WTC11 (cell line): ENCODE measurements around the gene KRTAP5-1. TPM values are rescaled to one million over a fixed set of nuclear protein-coding genes. Genes with fewer than 3 reads are reported as not detected.

Source experiments
- ATAC-seq: fragments of 200-7000 bp; cut with Tn5 transposase; 2 replicates; pipeline ENCODE4 v1.10.0; 2021; ENCODE audit warnings: mild to moderate bottlenecking, moderate library complexity
- CTCF ChIA-PET: fragments of 300-600 bp; sonication (Branson Sonifier 250); formaldehyde crosslinking; loops from one replicate; lab custom pipeline; 2021; ENCODE audit warnings: antibody characterized with exemption; lab: Charles Lee
- POLR2A ChIA-PET: fragments of 350-600 bp; sonication (Branson Sonifier 250); formaldehyde crosslinking; loops from one replicate; lab custom pipeline; 2021; ENCODE audit warnings: antibody characterized with exemption; lab: Charles Lee
- DNase-seq: peaks from one replicate; pipeline ENCODE4 v3.0.0; 2021; ENCODE audit warnings: low spot score
- H3K27ac Mint-ChIP-seq: 2 replicates; pipeline ENCODE4 v1.8.0; 2021; ENCODE audit warnings: mixed read lengths
- H3K27me3 Mint-ChIP-seq: 2 replicates; pipeline ENCODE4 v1.8.0; 2021; ENCODE audit warnings: low read depth, mild to moderate bottlenecking, moderate library complexity, mixed read lengths
- H3K36me3 Mint-ChIP-seq: 2 replicates; pipeline ENCODE4 v1.8.0; 2021; ENCODE audit warnings: mixed read lengths
- H3K4me1 Mint-ChIP-seq: 2 replicates; pipeline ENCODE4 v1.8.0; 2022; ENCODE audit warnings: mixed read lengths
- H3K4me3 Mint-ChIP-seq: 2 replicates; pipeline ENCODE4 v1.8.0; 2021; ENCODE audit warnings: mild to moderate bottlenecking, moderate library complexity, mixed read lengths
- H3K9me3 Mint-ChIP-seq: 2 replicates; pipeline ENCODE4 v1.8.0; 2021; ENCODE audit warnings: mixed read lengths
- CREM ChIP-seq: sonication (generic); formaldehyde crosslinking; IDR thresholded peaks from 2 replicates; pipeline ENCODE4 v1.8.1; 2022; ENCODE audit warnings: mild to moderate bottlenecking, missing genetic modification reagents, moderate library complexity
- ESRRA ChIP-seq: sonication (generic); formaldehyde crosslinking; IDR thresholded peaks from 2 replicates; pipeline ENCODE4 v1.8.1; 2022; ENCODE audit warnings: mild to moderate bottlenecking, missing genetic modification reagents, borderline replicate concordance
- ETV6 ChIP-seq: sonication (generic); formaldehyde crosslinking; IDR thresholded peaks from 2 replicates; pipeline ENCODE4 v1.8.1; 2022; ENCODE audit warnings: mild to moderate bottlenecking, missing genetic modification reagents
- HMGA2 ChIP-seq: fragments of 250-450 bp; sonication (Bioruptor Pico); IDR thresholded peaks from 2 replicates; pipeline ENCODE4 v1.4.0; 2021; ENCODE audit warnings: mild to moderate bottlenecking, moderate library complexity
- IRF2 ChIP-seq: sonication (generic); formaldehyde crosslinking; IDR thresholded peaks from 2 replicates; pipeline ENCODE4 v1.8.0; 2022; ENCODE audit warnings: low read depth, missing genetic modification reagents, borderline replicate concordance
- NFYB ChIP-seq: sonication (generic); formaldehyde crosslinking; conservative IDR thresholded peaks from 2 replicates; pipeline ENCODE4 v1.8.0; 2022; ENCODE audit warnings: low read depth, missing genetic modification reagents
- NR2C2 ChIP-seq: sonication (generic); formaldehyde crosslinking; IDR thresholded peaks from 2 replicates; pipeline ENCODE4 v1.8.0; 2022; ENCODE audit warnings: mild to moderate bottlenecking, missing genetic modification reagents
- RELA ChIP-seq: sonication (generic); formaldehyde crosslinking; IDR thresholded peaks from 2 replicates; pipeline ENCODE4 v1.8.1; 2022; ENCODE audit warnings: missing genetic modification reagents, mild to moderate bottlenecking, borderline replicate concordance
- SOX15 ChIP-seq: fragments of 250-450 bp; sonication (Bioruptor Pico); IDR thresholded peaks from 2 replicates; pipeline ENCODE4 v1.9.0; 2021; ENCODE audit warnings: mild to moderate bottlenecking
- TCF7 ChIP-seq: sonication (generic); formaldehyde crosslinking; IDR thresholded peaks from 2 replicates; pipeline ENCODE4 v1.8.0; 2022; ENCODE audit warnings: mild to moderate bottlenecking, low read depth, missing genetic modification reagents, moderate library complexity
- ZBTB21 ChIP-seq: sonication (generic); formaldehyde crosslinking; IDR thresholded peaks from 2 replicates; pipeline ENCODE4 v1.8.1; 2023; ENCODE audit warnings: mild to moderate bottlenecking, missing genetic modification reagents, borderline replicate concordance
- ZNF121 ChIP-seq: sonication (generic); formaldehyde crosslinking; IDR thresholded peaks from 2 replicates; pipeline ENCODE4 v1.8.0; 2023; ENCODE audit warnings: missing genetic modification reagents
- ZNF232 ChIP-seq: sonication (generic); formaldehyde crosslinking; IDR thresholded peaks from 2 replicates; pipeline ENCODE4 v1.8.0; 2022; ENCODE audit warnings: mild to moderate bottlenecking, missing genetic modification reagents
- ZNF263 ChIP-seq: sonication (generic); formaldehyde crosslinking; IDR thresholded peaks from 2 replicates; pipeline ENCODE4 v1.8.1; 2022; ENCODE audit warnings: low read depth, mild to moderate bottlenecking, moderate library complexity, missing genetic modification reagents
- ZNF317 ChIP-seq: sonication (generic); formaldehyde crosslinking; IDR thresholded peaks from 2 replicates; pipeline ENCODE4 v1.8.1; 2023; ENCODE audit warnings: low read depth, mild to moderate bottlenecking, moderate library complexity, missing genetic modification reagents, borderline replicate concordance
- ZNF416 ChIP-seq: fragments of 250-450 bp; sonication (Bioruptor Pico); IDR thresholded peaks from 2 replicates; pipeline ENCODE4 v1.9.0; 2021; ENCODE audit warnings: mild to moderate bottlenecking, inconsistent platforms
- ZNF423 ChIP-seq: fragments of 250-450 bp; sonication (Bioruptor Pico); IDR thresholded peaks from 2 replicates; pipeline ENCODE4 v2.1.2; 2022; ENCODE audit warnings: mild to moderate bottlenecking, moderate library complexity
- total RNA-seq: library from RNA; stranded (reverse); gene quantifications from 3 replicates; pipeline ENCODE4 v1.2.3, GENCODE V29; 2021
- TF ChIP-seq, protein P1 (sequence below): sonication (generic); formaldehyde crosslinking; IDR thresholded peaks from 2 replicates; pipeline ENCODE4 v1.8.1; 2022; ENCODE audit warnings: mild to moderate bottlenecking, moderate library complexity, missing genetic modification reagents
- TF ChIP-seq, protein P2 (sequence below): fragments of 250-450 bp; sonication (Bioruptor Pico); IDR thresholded peaks from 2 replicates; pipeline ENCODE4 v1.9.0; 2021; ENCODE audit warnings: mild to moderate bottlenecking
- TF ChIP-seq, protein P3 (sequence below): sonication (generic); formaldehyde crosslinking; IDR thresholded peaks from 2 replicates; pipeline ENCODE4 v1.8.1; 2022; ENCODE audit warnings: missing genetic modification reagents, borderline replicate concordance

The KRTAP5-1 gene
- total RNA-seq, 1 experiment from 2014 or later, result not detected

DNA sequence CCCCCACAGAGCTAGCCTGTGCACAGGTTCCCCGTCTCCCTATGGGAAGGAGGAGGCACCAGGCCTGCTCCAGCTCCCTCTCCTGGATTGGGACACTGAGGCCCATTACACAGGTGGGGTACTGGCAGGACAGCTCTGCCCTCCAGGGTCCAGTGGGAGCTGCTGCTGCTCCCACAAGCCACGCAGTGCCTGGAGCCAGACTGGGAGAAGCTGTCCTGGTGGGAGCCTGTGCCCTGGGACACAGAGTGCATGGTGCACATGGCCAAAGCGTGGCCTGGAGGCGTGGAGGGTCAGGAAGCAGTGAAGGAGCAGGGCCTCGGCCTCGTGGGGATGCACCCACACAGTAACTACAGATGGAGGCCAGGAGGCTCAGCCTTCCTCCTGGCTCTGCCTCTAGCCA lies 40.5 kb downstream of the KRTAP5-1 start:
- H3K4me3 Mint-ChIP-seq, result no peak overlapping the region
- H3K36me3 Mint-ChIP-seq, result no peaks in the 10 kb centered on the region
- no peak for DNase-seq
- peaks cover 64% of the 10 kb centered on the region for H3K27me3 Mint-ChIP-seq
- no peaks in the 10 kb centered on the region for H3K9me3 Mint-ChIP-seq
- POLR2A ChIA-PET, result no interaction called here
- TF ChIP-seq SOX15 (CRISPR knock-in tag) (no peak), IRF2 (CRISPR knock-in tag) (no peak), TCF7 (CRISPR knock-in tag) (no peak), NR2C2 (CRISPR knock-in tag) (no peak), ETV6 (no peak), CREM (no peak), ZNF121 (CRISPR knock-in tag) (no peak)
- H3K4me1 Mint-ChIP-seq, result peaks cover 4% of the 10 kb centered on the region; the same call in 1 of the 2 replicates
- no peak for ATAC-seq
- CTCF ChIA-PET, result interaction anchor here (9.7 kb wide), 1 partner anchor 29 kb away, joined by 457 read pairs; the partner anchor contains the start of gene DUSP8
- H3K27ac Mint-ChIP-seq, result no peak overlapping the region

DNA sequence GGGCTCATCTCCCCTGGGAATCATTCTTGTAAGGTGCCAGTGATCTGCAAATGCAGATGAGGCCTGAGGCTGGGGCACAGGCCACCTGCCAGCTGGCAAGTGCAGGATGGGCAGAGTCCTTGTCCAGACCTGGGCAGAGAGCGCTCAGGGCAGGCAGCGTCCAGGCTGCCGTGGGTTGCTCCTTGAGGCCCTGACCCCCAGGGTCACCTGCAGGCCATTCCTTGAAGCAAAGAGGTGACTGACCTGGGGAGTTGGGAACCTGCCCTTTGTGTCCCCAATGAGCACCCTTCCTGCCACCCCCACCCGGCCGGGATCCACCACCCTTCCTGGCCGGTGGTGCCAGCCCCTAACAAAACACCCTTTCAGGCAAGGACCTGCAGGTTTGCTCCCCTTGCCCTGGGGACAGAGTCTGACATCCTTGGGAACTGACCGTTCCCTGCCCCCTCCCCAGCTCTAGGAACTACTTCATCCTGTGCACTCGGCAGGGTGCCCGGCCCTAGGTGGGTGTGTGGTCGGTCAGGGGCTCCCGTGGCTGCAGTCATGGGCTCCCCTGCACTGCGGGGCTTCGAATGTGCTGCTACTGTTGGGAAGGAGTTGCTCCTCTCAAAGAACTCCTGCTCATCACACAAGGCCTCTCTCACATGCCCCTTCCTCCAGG lies 41.3 kb downstream of the KRTAP5-1 start:
- DNase-seq (no peak), ATAC-seq (no peak)
- H3K9me3 Mint-ChIP-seq, result no peaks in the 10 kb centered on the region
- TF ChIP-seq, protein P1, sequence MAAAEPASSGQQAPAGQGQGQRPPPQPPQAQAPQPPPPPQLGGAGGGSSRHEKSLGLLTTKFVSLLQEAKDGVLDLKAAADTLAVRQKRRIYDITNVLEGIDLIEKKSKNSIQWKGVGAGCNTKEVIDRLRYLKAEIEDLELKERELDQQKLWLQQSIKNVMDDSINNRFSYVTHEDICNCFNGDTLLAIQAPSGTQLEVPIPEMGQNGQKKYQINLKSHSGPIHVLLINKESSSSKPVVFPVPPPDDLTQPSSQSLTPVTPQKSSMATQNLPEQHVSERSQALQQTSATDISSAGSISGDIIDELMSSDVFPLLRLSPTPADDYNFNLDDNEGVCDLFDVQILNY, result no peak
- TF ChIP-seq ZNF317 (CRISPR knock-in tag), result no peak
- no peak for TF ChIP-seq ZNF263
- TF ChIP-seq HMGA2 (CRISPR knock-in tag), result no peak
- TF ChIP-seq, protein P2, sequence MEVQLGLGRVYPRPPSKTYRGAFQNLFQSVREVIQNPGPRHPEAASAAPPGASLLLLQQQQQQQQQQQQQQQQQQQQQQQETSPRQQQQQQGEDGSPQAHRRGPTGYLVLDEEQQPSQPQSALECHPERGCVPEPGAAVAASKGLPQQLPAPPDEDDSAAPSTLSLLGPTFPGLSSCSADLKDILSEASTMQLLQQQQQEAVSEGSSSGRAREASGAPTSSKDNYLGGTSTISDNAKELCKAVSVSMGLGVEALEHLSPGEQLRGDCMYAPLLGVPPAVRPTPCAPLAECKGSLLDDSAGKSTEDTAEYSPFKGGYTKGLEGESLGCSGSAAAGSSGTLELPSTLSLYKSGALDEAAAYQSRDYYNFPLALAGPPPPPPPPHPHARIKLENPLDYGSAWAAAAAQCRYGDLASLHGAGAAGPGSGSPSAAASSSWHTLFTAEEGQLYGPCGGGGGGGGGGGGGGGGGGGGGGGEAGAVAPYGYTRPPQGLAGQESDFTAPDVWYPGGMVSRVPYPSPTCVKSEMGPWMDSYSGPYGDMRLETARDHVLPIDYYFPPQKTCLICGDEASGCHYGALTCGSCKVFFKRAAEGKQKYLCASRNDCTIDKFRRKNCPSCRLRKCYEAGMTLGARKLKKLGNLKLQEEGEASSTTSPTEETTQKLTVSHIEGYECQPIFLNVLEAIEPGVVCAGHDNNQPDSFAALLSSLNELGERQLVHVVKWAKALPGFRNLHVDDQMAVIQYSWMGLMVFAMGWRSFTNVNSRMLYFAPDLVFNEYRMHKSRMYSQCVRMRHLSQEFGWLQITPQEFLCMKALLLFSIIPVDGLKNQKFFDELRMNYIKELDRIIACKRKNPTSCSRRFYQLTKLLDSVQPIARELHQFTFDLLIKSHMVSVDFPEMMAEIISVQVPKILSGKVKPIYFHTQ (CRISPR knock-in tag), result no peak
- no peak for TF ChIP-seq ZNF232 (CRISPR knock-in tag)
- TF ChIP-seq, protein P3, sequence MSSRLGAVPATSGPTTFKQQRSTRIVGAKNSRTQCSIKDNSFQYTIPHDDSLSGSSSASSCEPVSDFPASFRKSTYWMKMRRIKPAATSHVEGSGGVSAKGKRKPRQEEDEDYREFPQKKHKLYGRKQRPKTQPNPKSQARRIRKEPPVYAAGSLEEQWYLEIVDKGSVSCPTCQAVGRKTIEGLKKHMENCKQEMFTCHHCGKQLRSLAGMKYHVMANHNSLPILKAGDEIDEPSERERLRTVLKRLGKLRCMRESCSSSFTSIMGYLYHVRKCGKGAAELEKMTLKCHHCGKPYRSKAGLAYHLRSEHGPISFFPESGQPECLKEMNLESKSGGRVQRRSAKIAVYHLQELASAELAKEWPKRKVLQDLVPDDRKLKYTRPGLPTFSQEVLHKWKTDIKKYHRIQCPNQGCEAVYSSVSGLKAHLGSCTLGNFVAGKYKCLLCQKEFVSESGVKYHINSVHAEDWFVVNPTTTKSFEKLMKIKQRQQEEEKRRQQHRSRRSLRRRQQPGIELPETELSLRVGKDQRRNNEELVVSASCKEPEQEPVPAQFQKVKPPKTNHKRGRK, result no peak
- TF ChIP-seq RELA, result no peak
- TF ChIP-seq ESRRA (CRISPR knock-in tag), result no peak
- no peak for TF ChIP-seq ZBTB21 (CRISPR knock-in tag)
- no peak for TF ChIP-seq ZNF416 (CRISPR knock-in tag)
- POLR2A ChIA-PET, result no interaction called here
- peaks cover 4% of the 10 kb centered on the region; the same call in 1 of the 2 replicates for H3K4me1 Mint-ChIP-seq
- peaks cover 62% of the 10 kb centered on the region for H3K27me3 Mint-ChIP-seq
- no peak overlapping the region for H3K27ac Mint-ChIP-seq
- CTCF ChIA-PET, result interaction anchor here (9.7 kb wide), 1 partner anchor 30 kb away, joined by 457 read pairs; the partner anchor contains the start of gene DUSP8
- no peak overlapping the region for H3K4me3 Mint-ChIP-seq
- H3K36me3 Mint-ChIP-seq, result no peaks in the 10 kb centered on the region

DNA sequence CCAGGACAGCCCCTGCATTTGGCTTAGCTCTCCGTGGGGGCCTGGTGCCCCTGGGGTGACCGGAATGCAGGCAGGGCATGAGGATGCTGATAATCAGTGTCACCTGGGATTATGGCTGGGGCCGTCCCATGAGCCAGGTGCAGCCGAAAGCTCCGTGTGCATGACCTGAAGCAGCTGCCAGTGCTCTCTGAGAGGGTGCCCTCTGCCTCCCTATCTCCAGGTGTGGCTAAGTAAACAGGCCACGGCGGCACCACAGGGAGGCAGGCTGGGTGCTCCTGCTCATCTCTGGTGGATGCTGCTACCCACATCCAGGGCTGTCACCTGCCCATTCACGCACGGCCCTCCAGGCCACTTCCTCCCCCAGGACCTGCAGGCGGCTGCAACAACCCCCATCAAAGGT lies 42.8 kb downstream of the KRTAP5-1 start:
- no peak overlapping the region for H3K4me3 Mint-ChIP-seq
- ATAC-seq (no peak), DNase-seq (no peak)
- CTCF ChIA-PET, result interaction anchor here (1.5 to 9.7 kb wide), 2 partner anchors 32 to 610 kb away, joined by 3 to 457 read pairs; partner anchors contain the start of gene DUSP8
- H3K9me3 Mint-ChIP-seq, result no peaks in the 10 kb centered on the region
- H3K27ac Mint-ChIP-seq, result no peak overlapping the region
- no peaks in the 10 kb centered on the region for H3K36me3 Mint-ChIP-seq
- H3K4me1 Mint-ChIP-seq, result peaks cover 4% of the 10 kb centered on the region; the same call in 1 of the 2 replicates
- peaks cover 62% of the 10 kb centered on the region for H3K27me3 Mint-ChIP-seq
- POLR2A ChIA-PET, result interaction anchor here (0.6 to 0.8 kb wide), 2 partner anchors 27 to 33 kb away, joined by 3 to 4 read pairs; no protein-coding TSS in a partner anchor
- TF ChIP-seq NFYB (CRISPR knock-in tag) (no peak), ZNF423 (CRISPR knock-in tag) (peak; percentile 38; the same call in 1 of the 2 replicates)
